ENCODE results near the gene FIZ1.

Gene FIZ1

GRCh38 chr19:55638864-55639359, 39.6 kb upstream of the FIZ1 start (continued):
- TF ChIP-seq ZNF248 (tag by site-specific recombination; IDR thresholded peaks at IDR 0.05) (0 out of 2 replicates have a peak, but pooled peaks have one; percentile 22), ZNF138 (tag by site-specific recombination; IDR thresholded peaks at IDR 0.05; ENCODE audit: borderline replicate concordance) (no peak), ZFP69B (tag by site-specific recombination; IDR thresholded peaks at IDR 0.05) (peak; percentile 60; the same call in 1 of the 2 replicates), ZNF571 (tag by site-specific recombination; IDR thresholded peaks at IDR 0.05) (no peak), ZBTB11 (tag by site-specific recombination; conservative IDR thresholded peaks at IDR 0.05; ENCODE audit: low read depth) (peak; percentile 76), KLF1 (tag by site-specific recombination; IDR thresholded peaks at IDR 0.05) (0 out of 2 replicates have a peak, but pooled peaks have one; percentile 9), ZNF362 (tag by site-specific recombination; IDR thresholded peaks at IDR 0.05) (peak; percentile 80), CTCF (tag by site-specific recombination; IDR thresholded peaks at IDR 0.05) (peak; percentile 88), ZNF639 (tag by site-specific recombination; IDR thresholded peaks at IDR 0.05) (0 out of 2 replicates have a peak, but pooled peaks have one; percentile 25), PRDM10 (tag by site-specific recombination; IDR thresholded peaks at IDR 0.05) (peak; percentile 99), WT1 (tag by site-specific recombination; IDR thresholded peaks at IDR 0.05) (no peak), FEZF1 (tag by site-specific recombination; IDR thresholded peaks at IDR 0.05) (0 out of 2 replicates have a peak, but pooled peaks have one; percentile 14), ZNF121 (tag by site-specific recombination; IDR thresholded peaks at IDR 0.05) (peak; percentile 73; the same call in 1 of the 2 replicates), ZNF610 (tag by site-specific recombination; IDR thresholded peaks at IDR 0.05; ENCODE audit: borderline replicate concordance) (peak; percentile 42; the same call in 1 of the 2 replicates), ZFHX2 (tag by site-specific recombination; conservative IDR thresholded peaks at IDR 0.05) (peak; percentile 53), PATZ1 (tag by site-specific recombination; IDR thresholded peaks at IDR 0.05) (peak; percentile 57), SP7 (tag by site-specific recombination; IDR thresholded peaks at IDR 0.05) (peak; percentile 66), ZNF518A (tag by site-specific recombination; conservative IDR thresholded peaks at IDR 0.05; ENCODE audit: low read depth) (peak; percentile 73), ZNF24 (tag by site-specific recombination; IDR thresholded peaks at IDR 0.05) (no peak), ZNF843 (tag by site-specific recombination; IDR thresholded peaks at IDR 0.05) (0 out of 2 replicates have a peak, but pooled peaks have one; percentile 45)

Data from HEK293 (cell line).